AG08396 (cell line): ENCODE results near the gene SYNDIG1.

Experiments used
- DNase-seq: peaks from one replicate; pipeline ENCODE4 v3.0.0; 2012; ENCODE audit warnings: low spot score, mixed read lengths

Gene SYNDIG1

DNA sequence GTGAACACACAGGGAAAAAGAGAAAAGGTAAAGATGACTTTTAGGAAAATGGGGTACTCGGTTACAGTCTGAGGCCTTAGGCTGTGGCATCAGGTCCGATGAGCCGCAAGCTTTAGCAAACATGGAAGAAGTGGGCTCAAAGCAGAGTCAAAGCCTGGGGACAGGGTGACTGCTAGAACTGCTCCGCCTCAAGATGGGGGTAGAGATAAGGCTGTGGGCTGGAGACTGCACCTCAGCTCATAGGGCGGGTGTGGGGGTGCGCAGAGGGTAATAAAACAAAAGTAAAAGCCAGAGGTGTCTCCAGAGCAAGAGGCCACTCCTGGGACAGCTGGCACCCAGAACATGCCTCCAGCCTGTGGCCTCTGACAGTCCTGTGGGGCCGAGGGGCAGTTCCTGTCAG is 21.3 kb upstream of the SYNDIG1 start:
- DNase-seq: no peak

DNA sequence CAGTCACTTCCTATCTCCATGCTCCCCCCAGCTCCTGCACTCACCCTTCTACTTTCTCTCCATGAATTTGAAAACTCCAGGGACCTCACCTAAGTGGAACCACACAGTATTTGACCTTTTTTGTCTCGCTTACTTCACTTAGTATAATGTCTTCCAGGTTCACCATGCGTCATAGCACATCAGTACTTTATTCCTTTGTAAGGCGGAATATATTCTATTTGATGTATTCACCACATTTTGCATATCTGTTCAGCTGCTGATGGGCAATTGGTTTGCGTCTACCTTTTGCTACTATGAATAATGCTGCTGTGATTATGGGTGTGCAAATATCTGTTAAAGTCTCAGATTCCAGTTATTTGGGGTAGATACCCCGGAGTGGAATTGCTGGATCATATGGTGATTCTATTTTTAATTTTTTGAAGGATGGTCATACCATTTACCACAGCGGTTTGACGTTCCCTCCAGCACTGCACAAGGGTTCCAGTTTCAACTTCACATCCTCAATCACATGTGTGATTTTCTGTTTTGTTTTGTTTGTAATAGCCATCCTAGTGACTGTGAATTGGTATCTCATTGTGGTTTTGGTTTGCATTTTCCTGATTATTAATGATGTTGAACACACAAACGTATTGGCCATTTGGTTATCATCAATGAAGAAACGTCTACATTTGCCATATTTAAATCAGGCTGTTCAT is 20.3 kb upstream of the SYNDIG1 start:
- no peak for DNase-seq

DNA sequence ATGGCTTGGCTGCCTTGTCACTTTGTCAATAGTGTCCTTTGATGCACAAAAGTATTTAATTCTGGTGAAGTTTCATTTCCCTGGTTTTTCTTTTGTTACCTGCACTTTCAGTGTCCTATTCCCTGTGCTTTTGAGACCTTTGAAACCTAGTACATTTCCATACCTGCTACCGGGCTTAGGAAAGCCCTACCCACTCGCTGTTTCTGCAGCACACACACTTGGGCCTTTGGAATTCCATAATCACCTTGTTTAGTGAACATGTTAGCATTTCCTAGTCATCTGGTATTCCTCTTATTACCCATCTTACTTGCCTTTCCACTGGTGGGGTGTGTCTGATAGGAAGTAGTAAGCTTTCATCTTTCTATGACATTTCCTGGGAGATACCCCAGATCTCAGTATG is 19.3 kb upstream of the SYNDIG1 start:
- DNase-seq: no peak

DNA sequence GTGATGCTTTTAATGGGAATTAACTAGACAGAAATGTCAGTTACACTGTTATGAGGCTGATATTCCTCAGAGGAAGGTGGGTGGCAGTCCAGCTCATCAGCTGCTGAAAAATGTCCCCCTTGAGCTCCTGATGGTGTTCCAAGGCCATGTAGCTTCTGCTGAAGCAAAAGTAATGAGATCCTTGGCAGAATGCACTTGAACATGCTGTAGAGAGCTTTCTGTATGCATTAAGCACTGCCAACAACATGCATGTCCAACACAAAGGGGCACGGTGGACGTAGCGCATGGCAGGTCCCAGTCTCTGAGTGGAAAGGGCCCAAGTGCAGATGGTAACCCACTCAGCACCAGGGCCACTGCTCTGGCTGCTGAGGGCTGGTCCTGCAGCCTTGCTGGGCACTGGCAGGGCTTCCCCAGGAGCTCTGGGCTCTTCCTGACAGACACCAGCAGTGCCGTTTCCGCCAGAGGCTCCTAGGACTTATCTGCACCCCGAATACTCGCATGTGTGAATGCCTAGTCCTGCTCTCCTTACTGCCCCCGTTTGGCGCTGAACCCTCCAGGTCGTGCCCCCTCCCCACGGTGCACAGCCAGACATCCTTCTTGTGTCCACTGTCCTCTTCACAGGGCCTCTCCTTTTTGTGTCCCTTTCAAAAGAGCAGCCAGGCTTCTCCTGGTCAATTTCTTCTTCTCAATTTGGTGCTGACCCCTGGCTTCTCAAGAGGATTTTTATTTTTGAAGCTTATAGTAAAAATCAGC is 18.6 kb upstream of the SYNDIG1 start:
- DNase-seq: no peak

DNA sequence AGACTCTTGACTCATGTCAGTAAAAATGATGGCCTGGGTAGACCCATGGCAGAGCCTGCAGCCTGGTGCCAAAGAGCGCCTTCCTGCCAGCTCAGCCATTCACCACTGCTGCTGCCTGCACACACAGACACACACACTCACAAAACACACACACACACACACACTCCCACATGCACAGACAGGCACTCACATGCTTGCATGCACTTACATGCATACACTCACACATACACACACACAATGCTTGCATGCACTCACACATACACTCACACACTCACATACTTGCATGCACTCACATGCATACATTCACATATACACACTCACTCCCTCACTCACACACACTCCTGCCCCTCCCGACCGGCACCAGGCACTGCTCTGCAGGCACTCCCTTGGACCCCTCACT is 18.0 kb upstream of the SYNDIG1 start:
- no peak for DNase-seq

DNA sequence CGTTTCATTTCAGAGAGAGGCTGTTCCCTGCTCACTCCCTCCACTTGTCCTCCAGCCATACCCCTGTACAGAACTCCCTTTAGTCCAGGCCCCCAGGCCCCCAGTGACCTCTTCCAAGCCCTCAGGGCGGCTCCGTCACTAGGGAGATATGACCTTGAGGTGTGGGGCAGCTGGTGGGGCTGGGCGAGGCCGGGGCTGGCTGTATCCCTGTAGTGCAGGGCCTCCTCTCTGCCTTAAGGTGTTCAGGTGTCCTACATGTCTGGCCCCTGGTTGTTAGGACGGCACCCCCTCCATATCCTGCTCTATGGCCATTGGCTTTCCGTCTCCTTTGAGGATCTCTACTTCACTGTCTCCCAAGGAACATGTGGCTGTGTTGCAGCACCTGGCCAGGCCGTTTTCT is 17.4 kb upstream of the SYNDIG1 start:
- DNase-seq: no peak

DNA sequence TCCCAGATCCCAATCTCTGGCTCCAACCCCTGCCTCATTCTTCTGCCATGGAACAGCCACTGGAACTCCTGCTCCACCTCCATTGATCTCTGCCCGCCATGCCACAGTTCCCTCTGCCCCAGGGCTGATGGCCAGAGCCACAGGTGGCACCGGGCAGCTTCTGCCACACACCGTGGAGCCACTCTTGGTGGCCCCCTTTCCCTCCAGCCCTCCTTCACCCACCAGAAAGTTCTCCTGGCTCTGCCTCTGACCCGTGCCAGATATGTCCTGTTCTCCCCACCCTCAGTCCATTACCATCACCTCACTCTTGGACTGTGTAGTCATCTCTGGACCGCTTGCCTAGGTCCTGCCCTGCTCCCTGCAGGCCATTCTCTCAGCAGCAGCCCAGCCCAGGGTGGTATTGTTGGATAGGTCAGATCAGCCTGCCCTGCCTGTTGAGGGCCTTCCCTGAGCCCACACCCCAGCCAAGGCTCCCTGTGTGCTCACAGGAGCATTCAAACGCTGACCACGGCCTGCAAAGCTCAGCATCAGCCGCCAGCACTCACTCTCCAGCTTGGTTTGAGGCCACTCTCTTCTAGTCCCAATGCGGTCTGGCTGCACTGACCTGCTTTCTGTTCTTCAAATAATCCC is 16.8 kb upstream of the SYNDIG1 start:
- DNase-seq: no peak

DNA sequence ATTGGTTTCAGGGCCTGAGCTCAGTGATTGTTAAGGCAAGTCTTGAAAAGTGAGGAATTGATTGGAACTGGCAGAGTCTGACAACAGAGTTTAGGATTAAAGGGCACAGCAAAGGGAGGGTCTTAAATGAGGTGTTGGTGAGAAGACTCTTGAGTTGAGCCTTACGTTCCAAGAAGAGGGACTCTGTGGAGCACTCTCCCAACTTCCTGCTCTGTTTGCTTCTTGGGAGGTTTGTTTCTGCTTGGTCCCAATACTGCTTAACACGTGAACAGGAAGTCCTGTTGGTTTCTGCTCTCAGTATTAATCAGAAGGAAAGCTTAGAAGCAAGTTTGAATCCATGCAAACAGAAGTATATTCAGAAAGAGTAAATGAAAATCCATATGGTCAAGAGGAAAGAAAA is 15.6 kb upstream of the SYNDIG1 start:
- DNase-seq: no peak

DNA sequence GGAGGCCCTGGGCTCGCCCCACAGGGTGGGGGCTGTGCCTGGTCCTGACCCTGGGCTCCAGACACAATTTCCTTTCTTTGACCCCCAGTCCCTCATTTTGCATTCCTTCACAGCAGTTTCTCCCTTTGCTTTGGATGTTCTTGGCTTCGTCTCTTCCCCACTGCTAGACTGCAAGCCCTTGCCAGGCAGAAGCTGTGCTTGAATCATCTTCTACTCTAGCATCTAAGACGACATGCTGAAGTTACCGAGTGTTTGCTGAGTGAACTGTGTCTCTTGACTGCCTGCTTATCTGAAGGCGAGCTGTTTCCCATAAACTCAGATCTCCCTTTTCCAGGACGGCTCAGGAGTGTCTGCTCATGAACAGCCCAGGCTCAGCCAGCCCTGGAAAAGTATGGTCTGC is 14.3 kb upstream of the SYNDIG1 start:
- DNase-seq: no peak

DNA sequence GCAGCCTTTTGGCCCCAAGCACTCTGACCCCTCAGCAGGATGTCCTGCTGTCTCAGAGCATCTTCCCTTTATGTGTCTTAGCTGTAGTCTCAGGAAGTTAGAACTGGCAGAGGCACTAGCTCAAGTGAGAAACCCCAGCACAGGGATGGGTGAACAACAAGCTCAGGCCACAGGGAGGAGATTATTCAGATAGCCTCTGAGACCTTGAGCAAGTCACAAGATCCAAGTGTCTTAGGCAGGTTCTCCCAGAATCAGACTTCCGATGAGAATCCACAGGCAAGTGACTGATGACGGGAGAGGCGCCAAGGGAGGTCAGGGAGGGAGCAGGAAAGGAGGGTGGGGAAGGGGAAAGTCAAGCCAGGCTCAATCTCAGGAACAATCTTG is 13.0 kb upstream of the SYNDIG1 start:
- DNase-seq: no peak

DNA sequence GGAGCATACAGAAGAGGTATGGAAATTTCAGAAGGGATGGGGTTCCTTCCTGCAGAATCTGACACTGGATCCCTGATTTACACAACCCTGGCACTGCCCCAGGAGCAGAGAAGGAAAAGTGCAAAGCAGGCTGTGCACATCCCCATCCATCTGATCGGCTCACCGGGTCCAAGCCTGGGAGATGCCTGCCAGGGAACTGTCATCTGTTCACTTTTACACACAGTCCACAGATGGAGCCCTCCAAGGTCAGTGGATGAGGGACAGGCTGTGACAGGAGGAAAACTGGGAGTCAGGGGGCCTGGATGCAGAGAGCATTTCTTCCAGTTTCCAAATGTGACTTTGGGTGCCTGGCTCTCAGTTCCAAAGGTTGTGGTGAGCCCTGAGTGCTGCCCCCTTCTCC is 11.0 kb upstream of the SYNDIG1 start:
- no peak for DNase-seq

DNA sequence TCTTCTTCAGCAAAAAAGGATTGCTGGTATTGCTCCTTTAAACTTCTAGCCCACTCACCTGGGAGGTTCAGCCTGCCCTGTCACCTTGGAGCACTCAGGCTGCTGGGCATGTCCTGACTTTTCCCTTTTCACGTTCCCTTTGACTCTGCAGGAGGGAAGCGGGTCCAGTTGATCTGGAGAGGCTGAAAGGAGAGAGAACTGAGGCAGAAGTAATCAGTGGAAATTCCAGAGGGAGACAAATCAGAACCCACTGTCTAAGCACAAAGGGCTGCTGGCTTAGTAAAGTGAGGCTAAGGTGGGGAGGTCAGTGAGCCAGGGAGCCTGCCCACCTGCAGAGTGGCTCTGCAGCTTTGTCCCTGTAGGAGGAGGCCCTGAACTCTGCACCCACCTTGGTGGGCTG is 9.7 kb upstream of the SYNDIG1 start:
- DNase-seq: no peak

DNA sequence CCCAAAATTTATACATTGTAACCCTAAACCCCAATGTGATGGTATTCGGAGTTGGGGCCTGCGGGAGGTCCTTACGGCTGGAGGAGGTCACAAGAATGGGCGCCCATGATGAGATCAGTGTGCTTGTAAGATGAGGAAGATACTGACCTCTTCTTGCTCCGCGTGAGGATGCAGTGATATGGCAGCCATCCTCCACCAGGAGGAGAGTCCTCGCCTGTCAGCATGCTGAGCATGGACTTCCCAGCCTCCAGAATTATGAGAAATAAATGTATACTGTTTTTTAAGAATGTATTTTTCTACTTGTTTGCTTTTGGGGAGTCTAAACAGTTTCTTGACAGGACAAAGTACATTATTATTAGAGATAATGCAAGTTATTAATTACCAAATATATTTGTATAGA is 8.7 kb upstream of the SYNDIG1 start:
- no peak for DNase-seq

DNA sequence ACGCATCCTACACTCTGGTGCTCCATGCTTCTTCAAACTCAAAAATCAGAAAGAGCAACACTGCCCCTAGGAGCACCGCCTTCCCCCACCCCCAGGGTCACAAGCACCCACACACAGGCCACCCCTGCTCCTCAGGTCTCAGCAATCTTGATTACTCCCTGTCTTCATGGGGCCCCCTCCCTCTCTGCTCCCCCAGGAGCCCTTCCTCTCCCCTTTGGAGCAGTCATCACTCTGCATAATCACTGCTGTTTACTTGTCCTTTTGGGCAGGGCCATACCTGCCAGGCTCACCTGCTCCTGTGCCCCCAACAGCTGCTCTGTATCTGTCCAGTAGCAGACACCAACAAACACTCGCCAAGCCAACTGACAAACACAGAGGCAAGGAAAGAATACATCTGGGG is 7.6 kb upstream of the SYNDIG1 start:
- DNase-seq: no peak

DNA sequence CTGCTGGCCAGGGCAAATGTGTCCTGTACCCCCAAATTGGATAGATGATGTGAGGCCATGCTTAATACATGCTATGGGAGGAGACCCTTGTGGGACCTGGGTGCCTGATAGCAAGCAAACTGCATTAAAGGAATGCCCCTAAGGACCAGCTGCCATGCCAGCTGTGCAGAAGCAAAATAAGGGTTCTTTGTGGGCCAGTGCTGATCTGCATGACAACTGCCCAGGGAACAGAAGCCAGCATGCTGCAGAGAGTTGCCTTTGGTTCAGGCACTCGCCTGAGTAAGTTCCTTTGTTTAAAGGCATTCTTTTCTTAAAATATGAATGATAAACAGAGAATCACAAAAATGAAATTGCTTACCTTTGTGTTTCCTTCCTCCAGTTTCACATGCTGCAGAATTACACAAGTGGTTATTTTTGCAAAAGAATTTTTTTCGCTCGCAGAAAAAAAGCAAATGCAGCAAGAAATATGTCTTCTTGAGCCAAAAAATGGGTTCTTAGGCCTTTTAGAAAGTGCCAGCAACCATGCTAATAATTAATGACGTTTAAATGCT is 6.9 kb upstream of the SYNDIG1 start:
- no peak for DNase-seq

DNA sequence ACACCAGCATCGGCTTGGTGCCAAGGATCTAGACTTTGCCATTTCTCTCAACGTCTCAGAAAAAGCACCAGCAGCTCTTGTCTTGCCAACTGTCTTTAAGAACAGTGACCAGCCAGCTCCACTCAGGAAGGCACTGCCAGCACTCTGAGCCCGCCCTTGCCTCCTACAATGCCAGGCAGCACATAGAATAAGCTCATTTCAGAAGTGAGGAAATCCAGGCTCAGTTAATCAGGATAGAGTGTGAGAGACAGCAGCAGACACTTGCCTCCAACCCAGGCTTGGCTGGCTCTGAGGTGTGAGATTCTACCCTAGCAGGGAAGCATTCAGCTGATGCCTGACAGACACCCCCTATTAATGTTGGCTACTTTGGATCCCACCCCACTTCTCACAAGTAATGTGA is 4.3 kb upstream of the SYNDIG1 start:
- no peak for DNase-seq

DNA sequence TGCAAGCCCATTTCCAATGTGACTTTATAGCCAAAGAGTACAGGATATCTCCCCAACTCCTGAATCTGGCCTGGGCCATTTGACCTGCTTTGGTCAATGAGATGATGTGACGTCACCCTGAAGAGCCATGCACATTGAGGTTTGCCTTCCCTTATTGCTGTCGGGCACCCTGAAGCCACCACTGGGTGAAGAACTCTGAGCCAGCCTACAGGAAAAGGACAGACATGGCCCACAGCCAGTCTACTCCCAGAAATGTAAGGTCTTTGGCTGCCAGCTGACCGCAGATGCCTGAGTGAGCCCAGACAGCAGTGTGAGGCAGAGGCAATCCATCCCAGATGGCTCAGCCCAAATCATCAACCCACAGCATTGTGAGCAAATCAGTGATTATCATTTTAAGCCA is 3.7 kb upstream of the SYNDIG1 start:
- DNase-seq: peak; percentile 57

DNA sequence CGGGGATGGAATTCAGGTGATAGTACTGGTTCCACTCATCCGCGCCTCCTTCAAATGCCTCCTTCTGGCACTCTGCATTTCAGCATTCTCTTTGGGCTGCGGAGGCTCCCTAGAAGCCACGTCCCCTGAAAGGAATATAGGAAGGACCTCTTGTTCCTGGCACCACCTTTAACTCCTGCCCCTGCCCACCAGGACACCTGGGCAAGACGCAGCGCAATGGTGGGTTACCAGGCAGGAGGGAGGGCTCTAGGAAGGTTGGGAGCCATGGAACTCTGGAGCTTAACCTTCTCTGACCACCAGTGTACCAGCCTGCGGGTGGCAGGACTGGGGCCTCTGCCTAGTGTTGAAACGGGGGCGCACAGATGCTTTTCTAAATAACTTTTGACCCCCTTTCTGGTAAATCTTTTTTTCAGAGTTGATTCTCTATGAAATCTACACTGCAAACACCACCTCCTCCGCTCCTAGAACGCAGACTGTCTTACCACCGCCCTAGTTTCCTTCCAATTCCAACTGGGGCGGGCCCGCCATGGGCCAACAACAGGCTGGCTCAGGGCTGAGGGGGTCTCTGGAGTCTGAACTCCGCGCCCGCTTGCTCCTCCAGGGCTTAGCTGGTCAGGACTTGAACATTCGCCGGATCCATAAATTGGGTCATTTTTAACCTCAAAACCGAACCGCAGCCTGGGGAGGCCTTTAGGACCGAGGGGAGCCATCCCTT is 871 bp upstream of the SYNDIG1 start:
- DNase-seq: no peak

DNA sequence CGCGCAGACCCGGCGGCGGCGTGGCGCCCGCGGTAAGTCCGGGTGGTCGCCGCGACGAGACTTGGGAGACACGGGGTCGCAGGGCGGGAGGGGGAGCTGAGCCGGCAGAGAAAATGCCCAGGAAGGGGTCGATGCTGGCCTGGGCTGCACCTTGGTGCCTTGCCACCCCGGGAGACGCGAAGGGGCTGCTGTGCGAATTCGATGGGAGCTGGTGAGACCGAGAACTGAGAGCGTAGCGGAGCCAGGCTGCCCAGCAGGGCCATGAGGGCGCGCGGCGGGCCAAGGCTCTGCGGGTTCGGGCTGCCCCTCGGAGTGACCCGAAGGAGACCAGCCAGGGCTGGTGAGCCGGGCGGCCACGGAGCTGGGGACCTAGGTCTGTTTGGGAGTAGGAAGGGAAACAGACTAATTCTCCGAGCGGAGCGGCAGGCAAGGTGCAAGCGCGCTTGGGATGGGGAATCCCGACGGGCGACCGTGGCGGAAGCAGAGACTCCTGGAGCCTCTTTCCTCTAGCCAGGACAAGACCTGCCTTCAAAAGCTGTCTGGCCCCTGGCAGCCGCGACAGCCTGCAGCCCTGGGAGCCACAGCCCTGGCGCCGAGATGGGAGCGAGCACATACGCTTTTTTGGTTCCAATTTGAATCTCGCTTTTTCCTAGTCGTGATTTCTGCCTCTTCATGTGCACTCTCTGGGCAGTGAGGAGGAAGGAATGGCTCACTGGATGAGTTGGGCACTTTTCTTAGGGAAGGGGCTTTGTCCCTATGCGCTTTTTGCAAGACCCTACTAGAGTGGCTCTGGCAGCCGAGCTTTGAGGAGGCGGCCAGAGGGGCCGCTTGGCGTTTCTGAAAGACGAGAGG is 691 bp downstream of the SYNDIG1 start:
- DNase-seq: peak; percentile 18

DNA sequence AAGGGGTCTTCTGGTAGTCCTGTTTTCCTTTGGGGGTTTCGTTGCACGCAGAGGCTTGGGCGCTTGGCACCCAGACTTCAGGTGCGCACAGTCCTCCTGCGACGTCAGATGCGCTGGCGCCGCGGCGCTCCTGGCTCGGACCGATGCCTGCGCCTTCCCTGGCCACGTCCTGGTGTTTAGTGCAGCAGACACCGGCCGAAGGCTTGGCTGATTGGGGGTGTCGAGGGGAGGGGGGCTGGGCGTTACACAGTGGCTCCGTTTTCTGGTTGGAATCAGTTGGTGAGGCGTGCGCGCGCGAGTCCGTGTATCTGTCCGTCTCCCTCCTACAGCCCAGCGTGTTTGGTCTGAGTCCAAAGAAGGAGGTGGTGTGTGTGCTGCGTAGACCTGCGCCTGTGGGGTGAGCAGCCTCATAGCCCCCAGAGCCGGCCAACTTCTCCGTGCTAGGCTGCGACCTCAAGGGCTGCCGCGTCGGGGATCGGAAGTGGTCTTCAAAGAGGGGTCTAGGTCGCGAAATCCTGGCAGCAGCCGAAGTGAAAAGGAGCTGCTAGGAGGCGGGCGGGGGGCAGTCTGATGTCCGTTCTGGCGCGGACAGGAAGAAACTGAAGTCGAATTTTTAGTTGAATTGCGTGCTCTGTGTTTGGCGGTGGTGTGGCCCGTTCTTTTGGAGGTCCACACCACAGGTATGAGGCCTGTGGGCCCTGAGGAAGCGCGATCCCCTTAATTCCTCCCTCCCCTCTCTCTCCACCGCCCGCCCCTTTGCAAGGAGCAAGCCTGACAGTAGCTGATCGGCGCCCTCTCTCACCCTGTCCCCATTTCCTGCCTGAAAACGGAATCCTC is 1.5 kb downstream of the SYNDIG1 start:
- no peak for DNase-seq

DNA sequence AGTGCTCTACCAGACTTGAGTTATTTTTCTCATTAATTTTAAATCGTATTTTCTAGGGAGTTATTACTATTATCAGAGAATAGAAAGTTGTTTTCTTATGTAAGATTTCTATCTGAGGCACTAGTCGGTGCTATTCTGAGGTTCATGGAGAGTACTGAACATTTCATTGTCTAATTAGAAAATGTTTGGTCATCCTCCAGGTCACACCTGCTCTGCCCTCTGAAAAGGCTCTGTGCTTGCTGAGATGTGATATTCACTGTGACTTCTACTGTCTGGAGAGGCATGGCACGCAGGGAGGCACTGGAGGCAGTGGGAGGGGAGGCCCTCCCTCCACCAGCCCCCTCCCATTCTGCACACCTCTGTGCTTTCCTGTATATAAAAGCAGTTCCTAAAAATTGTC is 3.0 kb downstream of the SYNDIG1 start:
- no peak for DNase-seq
